ENCODE data around the gene CALN1. TPM values are rescaled to one million over a fixed set of nuclear protein-coding genes. Genes with fewer than 3 reads are reported as not detected.

CALN1 gene
- total and polyA plus RNA-seq, 7 donors: under 0.01 TPM; not detected in 5

- Histone ChIP-seq H3K27me3 (no peaks in the 10 kb centered on the region), H3K4me1 (no peaks in the 10 kb centered on the region), H3K4me3 (no peak overlapping the region), H3K27ac (no peak overlapping the region), H3K36me3 (no peaks in the 10 kb centered on the region), H3K9me3 (peaks cover 0 to 5% (median 0%) of the 10 kb centered on the region in 4 donors)
- DNase-seq: no peak
- TF ChIP-seq POLR2A (IDR thresholded peaks at IDR 0.05) (no peak), POLR2AphosphoS5 (IDR thresholded peaks at IDR 0.05) (no peak), EP300 (IDR thresholded peaks at IDR 0.05) (no peak), CTCF (IDR thresholded peaks at IDR 0.05) (no peak)
- WGBS, 2 donors: 52 to 59% methylated on average over 2 of the region's 2 CpGs
- intact Hi-C loops (cut with DNase I): no loop called here
Measured at GRCh38 chr7:72281308-72281707, 130.8 kb downstream of the CALN1 start.

DNA sequence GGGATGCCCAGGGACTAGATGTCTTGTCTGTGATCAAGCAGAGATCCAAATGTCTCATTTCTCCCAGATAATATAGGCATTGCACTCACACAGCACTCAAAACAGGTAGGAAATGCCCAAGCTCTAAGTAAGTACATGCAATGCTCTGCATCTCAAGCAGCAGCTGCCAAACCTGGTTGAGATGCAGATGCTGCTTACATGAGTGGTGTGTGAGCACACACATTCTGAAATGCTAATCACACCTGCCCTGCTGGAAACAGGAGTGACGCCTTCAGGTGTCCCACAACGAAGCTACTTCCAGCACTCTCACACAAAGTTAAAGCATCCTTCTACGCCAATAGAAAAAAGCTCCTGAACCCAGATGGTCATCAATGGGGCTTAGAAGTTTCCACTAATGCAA lies 132.9 kb downstream of the CALN1 start:
- intact Hi-C loops (cut with DNase I): no loop called here
- H3K27me3 ChIP-seq: no peaks in the 10 kb centered on the region
- H3K4me3 ChIP-seq: no peak overlapping the region
- 76 to 79% methylated on average over 3 of the region's 3 CpGs for WGBS, 2 donors
- H3K36me3 ChIP-seq: no peaks in the 10 kb centered on the region
- no peaks in the 10 kb centered on the region for H3K4me1 ChIP-seq
- TF ChIP-seq EP300 (IDR thresholded peaks at IDR 0.05) (no peak), CTCF (IDR thresholded peaks at IDR 0.05) (no peak), POLR2A (IDR thresholded peaks at IDR 0.05) (no peak), POLR2AphosphoS5 (IDR thresholded peaks at IDR 0.05) (no peak)
- DNase-seq: no peak
- peaks cover 0 to 5% (median 0%) of the 10 kb centered on the region in 4 donors for H3K9me3 ChIP-seq
- no peak overlapping the region for H3K27ac ChIP-seq

DNA sequence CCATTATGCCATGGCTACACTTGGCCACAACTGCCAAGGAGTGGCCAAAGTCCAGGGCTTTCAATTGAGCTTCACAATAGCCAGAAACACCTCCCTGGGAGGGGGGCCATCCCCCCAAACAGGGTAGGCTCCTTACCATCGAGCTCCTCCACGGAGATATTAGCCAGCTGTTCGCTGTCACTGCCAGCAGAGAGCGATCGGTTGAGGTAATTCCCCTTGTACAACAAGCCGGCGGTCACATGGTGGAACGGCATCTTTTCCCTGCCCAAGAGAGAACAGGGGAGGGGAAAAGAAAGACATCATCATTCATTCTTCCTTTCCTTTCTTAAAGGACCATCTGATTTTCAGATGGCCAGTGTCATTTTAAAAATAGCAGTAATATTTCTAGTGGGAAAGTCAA lies 133.6 kb downstream of the CALN1 start:
- TF ChIP-seq CTCF (IDR thresholded peaks at IDR 0.05): no peak
- TF ChIP-seq POLR2AphosphoS5 (IDR thresholded peaks at IDR 0.05): no peak
- TF ChIP-seq POLR2A (IDR thresholded peaks at IDR 0.05): no peak
- TF ChIP-seq EP300 (IDR thresholded peaks at IDR 0.05): no peak
- no peak for DNase-seq
- Histone ChIP-seq H3K9me3 (peaks cover 0 to 5% (median 0%) of the 10 kb centered on the region in 4 donors), H3K4me1 (no peaks in the 10 kb centered on the region), H3K27ac (no peak overlapping the region), H3K36me3 (no peaks in the 10 kb centered on the region), H3K4me3 (no peak overlapping the region), H3K27me3 (no peaks in the 10 kb centered on the region)
- WGBS, 2 donors: 83 to 84% methylated on average over 8 of the region's 8 CpGs
- intact Hi-C loops (cut with DNase I): no loop called here

DNA sequence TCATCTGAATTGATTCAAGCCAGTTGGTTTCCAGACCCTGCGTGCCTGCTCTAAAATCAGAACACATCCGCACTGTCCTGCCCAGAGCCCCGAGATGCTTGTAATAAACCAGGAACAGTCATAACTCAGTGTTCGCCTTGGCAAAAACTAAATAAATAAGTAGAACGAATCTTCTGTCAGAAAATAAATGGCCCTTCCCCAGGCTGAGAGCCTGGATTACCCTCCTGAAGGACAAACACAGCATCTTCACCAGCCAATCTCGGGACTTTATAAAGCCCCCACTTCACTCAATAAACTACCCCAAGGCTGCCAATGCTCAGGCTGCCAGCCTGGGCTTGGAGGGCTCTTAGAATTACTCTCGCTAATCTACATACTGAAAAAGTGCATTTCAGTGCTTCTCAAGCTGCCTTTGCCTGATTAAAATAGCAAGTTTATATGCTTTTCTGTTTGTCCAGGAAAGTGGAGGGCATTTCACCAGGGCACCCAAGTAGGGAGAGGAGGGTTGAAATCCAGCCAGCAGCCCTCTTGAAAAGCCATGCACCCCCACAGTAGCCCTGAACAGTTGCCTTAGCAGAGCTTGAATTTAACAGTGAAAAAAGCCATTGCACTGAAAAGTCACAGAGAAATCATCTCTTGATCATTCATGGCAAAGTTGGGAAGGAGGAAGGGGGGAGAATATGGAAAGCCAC lies 136.6 kb downstream of the CALN1 start:
- Histone ChIP-seq H3K9me3 (peaks cover 0 to 5% (median 2%) of the 10 kb centered on the region in 4 donors), H3K4me3 (no peak overlapping the region), H3K4me1 (no peaks in the 10 kb centered on the region), H3K27me3 (no peaks in the 10 kb centered on the region), H3K36me3 (no peaks in the 10 kb centered on the region), H3K27ac (no peak overlapping the region)
- WGBS, 2 donors: 79 to 84% methylated on average over 7 of the region's 7 CpGs
- DNase-seq: no peak
- TF ChIP-seq EP300 (IDR thresholded peaks at IDR 0.05): no peak
- TF ChIP-seq POLR2AphosphoS5 (IDR thresholded peaks at IDR 0.05): no peak
- TF ChIP-seq POLR2A (IDR thresholded peaks at IDR 0.05): no peak
- no peak for TF ChIP-seq CTCF (IDR thresholded peaks at IDR 0.05)
- intact Hi-C loops (cut with DNase I): no loop called here

DNA sequence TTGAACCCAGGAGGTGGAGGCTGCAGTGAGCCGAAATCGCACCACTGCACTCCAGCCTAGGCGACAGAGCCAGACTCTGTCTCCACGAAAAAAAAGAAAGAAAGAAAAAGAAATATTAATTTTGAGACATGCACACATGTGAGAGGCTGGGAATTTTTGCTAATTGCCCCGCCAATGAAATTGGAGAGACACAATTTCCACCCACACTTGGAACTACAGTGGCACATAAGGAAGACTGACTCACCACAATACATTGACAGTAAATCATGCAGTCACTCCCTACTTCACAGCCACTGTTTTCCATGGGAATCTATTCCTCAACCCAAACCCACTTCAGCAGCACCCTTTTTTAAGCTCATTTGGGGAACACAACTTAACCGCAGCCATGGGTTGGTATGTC lies 139.7 kb downstream of the CALN1 start:
- H3K27ac ChIP-seq: no peak overlapping the region
- H3K4me3 ChIP-seq: no peak overlapping the region
- no peaks in the 10 kb centered on the region for H3K36me3 ChIP-seq
- no peaks in the 10 kb centered on the region for H3K27me3 ChIP-seq
- H3K9me3 ChIP-seq: peaks cover 0 to 11% (median 3%) of the 10 kb centered on the region in 4 donors
- intact Hi-C loops (cut with DNase I): no loop called here
- 91 to 95% methylated on average over 6 of the region's 6 CpGs for WGBS, 2 donors
- no peak for DNase-seq
- TF ChIP-seq EP300 (IDR thresholded peaks at IDR 0.05): no peak
- no peak for TF ChIP-seq POLR2AphosphoS5 (IDR thresholded peaks at IDR 0.05)
- TF ChIP-seq CTCF (IDR thresholded peaks at IDR 0.05): no peak
- TF ChIP-seq POLR2A (IDR thresholded peaks at IDR 0.05): no peak
- no peaks in the 10 kb centered on the region for H3K4me1 ChIP-seq
